ENCODE data around the gene SLC11A1. TPM values are rescaled to one million over a fixed set of nuclear protein-coding genes. Genes with fewer than 3 reads are reported as not detected.

SLC11A1 gene
- total RNA-seq, 2 experiments from 2014 or later = 0.21 to 0.29 TPM

GRCh38 chr2:218396688-218397462, 14.8 kb downstream of the SLC11A1 start:
- CTCF ChIA-PET = interaction anchor here (0.6 to 2.2 kb wide), 23 partner anchors 9 to 251 kb away, joined by 3 to 21 read pairs (median 4); partner anchors contain the start of genes AAMP, CATIP and PNKD
- Mint-ChIP-seq H3K27me3 (ENCODE audit: low read depth) (no peaks in the 10 kb centered on the region), H3K9me3 (ENCODE audit: insufficient read depth) (no peaks in the 10 kb centered on the region), H3K4me3 (peak overlapping the region; percentile 85), H3K27ac (peak overlapping the region; percentile 96), H3K4me1 (ENCODE audit: low read depth) (peaks cover 40% of the 10 kb centered on the region), H3K36me3 (ENCODE audit: low read depth) (peaks cover 8% of the 10 kb centered on the region)
- DNase-seq (peak; percentile 91), ATAC-seq (peak; percentile 3)
- POLR2A ChIA-PET = interaction anchor here (0.6 to 2.4 kb wide), 14 partner anchors 8 to 276 kb away, joined by 3 to 23 read pairs (median 4); partner anchors contain the start of genes AAMP, PNKD, TMBIM1 and USP37

DNA sequence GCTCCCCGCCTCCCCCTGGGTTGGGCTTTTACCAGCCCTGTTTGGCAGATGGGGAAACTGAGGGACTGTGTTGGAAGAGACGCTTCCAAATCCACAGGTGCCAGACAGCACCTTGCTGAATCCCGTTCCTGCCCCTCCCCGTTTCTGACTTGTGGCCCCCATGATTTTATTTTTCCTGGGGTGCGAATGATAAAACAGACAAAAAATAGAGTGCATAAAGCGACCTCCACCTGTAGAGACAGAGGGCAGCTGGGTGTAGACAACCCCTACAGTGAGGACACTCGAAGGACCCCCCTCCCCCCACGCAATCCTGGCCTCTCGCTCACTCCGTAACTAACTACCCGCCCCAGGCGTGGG, 15.4 kb downstream of the SLC11A1 start:
- Mint-ChIP-seq H3K27ac (peak overlapping the region; percentile 96), H3K4me1 (ENCODE audit: low read depth) (peaks cover 45% of the 10 kb centered on the region), H3K4me3 (peak overlapping the region; percentile 85), H3K36me3 (ENCODE audit: low read depth) (peaks cover 13% of the 10 kb centered on the region), H3K9me3 (ENCODE audit: insufficient read depth) (no peaks in the 10 kb centered on the region), H3K27me3 (ENCODE audit: low read depth) (no peaks in the 10 kb centered on the region)
- ATAC-seq (no peak), DNase-seq (peak; percentile 60)
- CTCF ChIA-PET = interaction anchor here (0.7 to 2.2 kb wide), 10 partner anchors 8 to 251 kb away, joined by 3 to 21 read pairs (median 5); partner anchors contain the start of gene CATIP
- POLR2A ChIA-PET = interaction anchor here (0.7 to 2.4 kb wide), 9 partner anchors 8 to 168 kb away, joined by 3 to 23 read pairs (median 6); partner anchors contain the start of genes AAMP, PNKD and TMBIM1

DNA sequence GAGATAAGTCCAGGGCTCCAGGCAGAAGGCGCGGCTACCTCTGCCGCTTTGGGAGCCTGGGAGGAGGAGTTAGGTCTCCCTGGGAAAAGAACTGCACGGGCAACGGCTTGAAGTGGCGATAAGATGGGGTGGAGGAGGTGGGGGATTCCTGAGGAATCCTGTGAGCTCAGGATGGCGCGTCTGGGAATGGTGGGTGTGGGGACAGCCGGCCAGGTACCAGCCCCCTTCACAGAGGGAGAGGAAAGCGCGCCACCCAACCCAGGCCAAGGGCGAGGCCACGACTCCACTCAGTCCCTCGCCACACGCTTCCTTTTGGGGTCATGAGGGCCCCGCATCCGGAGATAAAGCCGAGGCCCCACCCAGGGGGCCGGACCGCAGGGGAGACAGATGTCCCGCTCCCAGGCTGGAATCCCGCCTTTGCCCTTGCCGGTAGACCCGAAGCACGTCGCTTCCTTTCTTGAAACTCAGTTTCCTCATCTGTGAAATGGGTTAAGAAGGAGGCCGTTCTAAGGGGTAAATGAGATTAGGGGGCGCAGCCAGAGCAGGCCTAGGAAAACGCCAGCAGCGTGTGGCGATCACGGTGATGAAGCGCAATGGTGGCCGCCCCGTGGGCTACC, 15.9 kb downstream of the SLC11A1 start:
- DNase-seq (peak; percentile 89), ATAC-seq (peak; percentile 36)
- Mint-ChIP-seq H3K36me3 (ENCODE audit: low read depth) (peaks cover 16% of the 10 kb centered on the region), H3K27me3 (ENCODE audit: low read depth) (no peaks in the 10 kb centered on the region), H3K4me1 (ENCODE audit: low read depth) (peaks cover 50% of the 10 kb centered on the region), H3K9me3 (ENCODE audit: insufficient read depth) (no peaks in the 10 kb centered on the region), H3K4me3 (peak overlapping the region; percentile 85), H3K27ac (peak overlapping the region; percentile 96)
- CTCF ChIA-PET = interaction anchor here (0.7 to 2.2 kb wide), 4 partner anchors 41 to 141 kb away, joined by 3 to 21 read pairs (median 4); partner anchors contain the start of gene CATIP
- POLR2A ChIA-PET = interaction anchor here (1.0 to 2.4 kb wide), 5 partner anchors 7 to 123 kb away, joined by 3 to 23 read pairs (median 5); no protein-coding TSS in a partner anchor

- Mint-ChIP-seq H3K9me3 (ENCODE audit: insufficient read depth) (no peaks in the 10 kb centered on the region), H3K4me3 (peak overlapping the region; percentile 85), H3K36me3 (ENCODE audit: low read depth) (peaks cover 23% of the 10 kb centered on the region), H3K4me1 (ENCODE audit: low read depth) (peaks cover 56% of the 10 kb centered on the region), H3K27me3 (ENCODE audit: low read depth) (no peaks in the 10 kb centered on the region), H3K27ac (peak overlapping the region; percentile 96)
- DNase-seq = peak; percentile 82
- peak; percentile 13 for ATAC-seq
- POLR2A ChIA-PET = interaction anchor here (1.0 to 2.4 kb wide), 3 partner anchors 9 to 261 kb away, joined by 3 to 15 read pairs (median 3); partner anchors contain the start of genes BCS1L and ZNF142
- CTCF ChIA-PET = no interaction called here
These were observed 16.6 kb downstream of the SLC11A1 start for GRCh38 chr2:218398437-218399390.

- ATAC-seq (peak; percentile 35), DNase-seq (peak; percentile 96)
- ChIA-PET CTCF (interaction anchor here (0.7 to 3.2 kb wide), 5 partner anchors 66 to 248 kb away, joined by 3 to 10 read pairs (median 3); no protein-coding TSS in a partner anchor), POLR2A (interaction anchor here (1.0 to 1.3 kb wide), 2 partner anchors 113 to 260 kb away, joined by 3 read pairs; partner anchors contain the start of genes BCS1L and ZNF142)
- H3K4me1 Mint-ChIP-seq (ENCODE audit: low read depth) = peaks cover 56% of the 10 kb centered on the region
- H3K4me3 Mint-ChIP-seq = peak within 1 kb of the TSS; percentile 96
- peaks cover 31% of the 10 kb centered on the region for H3K36me3 Mint-ChIP-seq (ENCODE audit: low read depth)
- H3K27me3 Mint-ChIP-seq (ENCODE audit: low read depth) = no peaks in the 10 kb centered on the region
- H3K27ac Mint-ChIP-seq = peak within 1 kb of the TSS; percentile 96
- H3K9me3 Mint-ChIP-seq (ENCODE audit: insufficient read depth) = no peaks in the 10 kb centered on the region
These were observed 17.5 kb downstream of the SLC11A1 start, which contains the start of gene CTDSP1 for GRCh38 chr2:218399391-218400166. TSS of gene CTDSP1 (plus strand) at chr2:218399868. CDS start at chr2:218400091, 223 bp downstream.

DNA sequence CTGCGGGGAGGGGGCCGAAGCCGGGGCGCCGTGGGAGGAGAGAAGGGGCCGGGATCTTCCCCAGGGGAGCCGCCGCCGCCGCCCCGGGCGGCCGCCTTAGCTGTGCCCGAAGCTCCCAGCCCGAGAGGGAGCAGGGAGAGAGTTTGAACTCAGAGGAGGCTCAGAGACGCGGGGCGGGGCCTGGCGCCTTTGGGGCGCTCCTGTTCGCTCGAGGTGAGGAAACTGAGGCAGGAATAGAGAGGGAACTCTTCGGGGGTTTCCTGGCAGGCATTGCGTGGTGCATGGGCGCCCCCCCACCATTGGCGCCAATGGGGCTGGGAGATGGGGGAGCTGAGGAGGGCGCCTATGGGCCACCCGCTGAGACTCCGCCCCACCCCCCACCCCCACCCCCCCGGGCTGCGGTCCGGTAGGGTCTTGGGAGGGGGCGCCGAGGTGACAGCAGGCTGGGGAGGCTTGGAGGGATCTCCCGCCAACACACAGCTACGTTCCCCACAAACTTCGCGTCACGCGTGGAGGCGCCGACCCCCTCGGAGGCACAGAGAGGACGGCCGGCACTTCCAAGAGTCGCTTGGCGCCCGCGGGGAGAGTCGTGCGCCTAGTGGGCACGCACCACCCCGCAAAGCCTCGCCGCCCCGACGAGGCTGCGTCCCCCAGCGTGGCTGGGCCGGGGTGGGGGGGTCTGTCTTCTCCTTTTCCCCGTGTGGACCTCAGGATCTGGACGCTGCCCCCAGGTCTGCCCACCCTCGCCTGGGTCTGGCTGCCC, 18.3 kb downstream of the SLC11A1 start:
- ChIA-PET POLR2A (interaction anchor here (1.3 kb wide), 1 partner anchor 114 kb away, joined by 3 read pairs; no protein-coding TSS in a partner anchor), CTCF (interaction anchor here (0.7 to 3.2 kb wide), 6 partner anchors 65 to 248 kb away, joined by 3 to 10 read pairs (median 3); no protein-coding TSS in a partner anchor)
- peak; percentile 3 for ATAC-seq
- Mint-ChIP-seq H3K4me1 (ENCODE audit: low read depth) (peaks cover 56% of the 10 kb centered on the region), H3K36me3 (ENCODE audit: low read depth) (peaks cover 36% of the 10 kb centered on the region), H3K4me3 (peak overlapping the region; percentile 96), H3K27me3 (ENCODE audit: low read depth) (no peaks in the 10 kb centered on the region), H3K9me3 (ENCODE audit: insufficient read depth) (no peaks in the 10 kb centered on the region), H3K27ac (peak overlapping the region; percentile 94)
- DNase-seq = peak; percentile 57

GRCh38 chr2:218400930-218401881, 19.1 kb downstream of the SLC11A1 start:
- H3K9me3 Mint-ChIP-seq (ENCODE audit: insufficient read depth) = no peaks in the 10 kb centered on the region
- peak overlapping the region; percentile 96 for H3K4me3 Mint-ChIP-seq
- no peaks in the 10 kb centered on the region for H3K27me3 Mint-ChIP-seq (ENCODE audit: low read depth)
- H3K27ac Mint-ChIP-seq = peak overlapping the region; percentile 74
- POLR2A ChIA-PET = interaction anchor here (0.6 to 0.9 kb wide), 2 partner anchors 125 to 167 kb away, joined by 3 read pairs; partner anchors contain the start of gene USP37
- CTCF ChIA-PET = interaction anchor here (0.8 to 3.2 kb wide), 4 partner anchors 64 to 247 kb away, joined by 3 to 10 read pairs (median 3); no protein-coding TSS in a partner anchor
- H3K4me1 Mint-ChIP-seq (ENCODE audit: low read depth) = peaks cover 59% of the 10 kb centered on the region
- peaks cover 42% of the 10 kb centered on the region for H3K36me3 Mint-ChIP-seq (ENCODE audit: low read depth)
- DNase-seq (no peak), ATAC-seq (no peak)

DNA sequence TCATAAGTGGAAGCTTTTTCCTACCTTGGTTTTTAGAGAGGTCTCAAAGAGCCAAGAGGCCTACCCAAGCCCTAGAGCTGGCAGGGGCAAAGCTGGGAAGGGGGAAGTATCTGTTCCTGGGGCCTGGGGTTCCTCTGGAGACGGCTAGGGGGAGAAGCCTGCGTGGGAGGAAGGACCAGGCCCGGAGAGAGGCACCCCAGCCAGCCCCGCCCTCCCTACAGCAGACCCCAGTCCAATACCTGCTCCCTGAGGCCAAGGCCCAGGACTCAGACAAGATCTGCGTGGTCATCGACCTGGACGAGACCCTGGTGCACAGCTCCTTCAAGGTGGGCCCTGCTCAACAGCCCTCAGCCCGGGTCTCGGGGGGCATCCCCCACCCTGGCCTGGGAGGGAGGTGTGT, 19.8 kb downstream of the SLC11A1 start:
- peak overlapping the region; percentile 96 for H3K4me3 Mint-ChIP-seq
- no peaks in the 10 kb centered on the region for H3K9me3 Mint-ChIP-seq (ENCODE audit: insufficient read depth)
- H3K27me3 Mint-ChIP-seq (ENCODE audit: low read depth) = no peaks in the 10 kb centered on the region
- peaks cover 60% of the 10 kb centered on the region for H3K4me1 Mint-ChIP-seq (ENCODE audit: low read depth)
- DNase-seq (no peak), ATAC-seq (no peak)
- CTCF ChIA-PET = interaction anchor here (1.0 to 3.2 kb wide), 2 partner anchors 64 to 128 kb away, joined by 3 to 10 read pairs; no protein-coding TSS in a partner anchor
- H3K27ac Mint-ChIP-seq = peak overlapping the region; percentile 74
- peaks cover 42% of the 10 kb centered on the region for H3K36me3 Mint-ChIP-seq (ENCODE audit: low read depth)
- POLR2A ChIA-PET = interaction anchor here (0.6 to 0.9 kb wide), 2 partner anchors 124 to 166 kb away, joined by 3 read pairs; partner anchors contain the start of gene USP37

DNA sequence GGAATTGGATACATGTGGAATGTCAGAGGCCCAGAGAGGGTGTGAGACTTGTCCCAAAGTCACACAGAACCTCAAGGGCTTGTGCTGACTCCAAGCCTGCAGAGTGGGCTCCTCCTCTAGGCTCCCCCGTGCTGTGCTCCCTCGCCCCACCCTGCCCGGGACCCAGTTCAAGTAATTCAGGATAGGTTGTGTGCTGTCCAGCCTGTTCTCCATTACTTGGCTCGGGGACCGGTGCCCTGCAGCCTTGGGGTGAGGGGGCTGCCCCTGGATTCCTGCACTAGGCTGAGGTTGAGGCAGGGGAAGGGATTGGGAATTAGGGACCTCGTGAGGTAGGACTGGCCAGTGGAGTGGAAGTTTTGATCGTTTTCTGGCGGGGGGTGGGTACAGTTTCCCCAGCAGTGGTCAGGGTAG, 20.4 kb downstream of the SLC11A1 start:
- no peak for DNase-seq
- Mint-ChIP-seq H3K27me3 (ENCODE audit: low read depth) (no peaks in the 10 kb centered on the region), H3K9me3 (ENCODE audit: insufficient read depth) (no peaks in the 10 kb centered on the region), H3K4me3 (no peak overlapping the region), H3K36me3 (ENCODE audit: low read depth) (peaks cover 42% of the 10 kb centered on the region), H3K27ac (no peak overlapping the region), H3K4me1 (ENCODE audit: low read depth) (peaks cover 61% of the 10 kb centered on the region)
- ChIA-PET POLR2A (no interaction called here), CTCF (interaction anchor here (3.2 kb wide), 1 partner anchor 63 kb away, joined by 10 read pairs; no protein-coding TSS in a partner anchor)
- ATAC-seq = no peak
